Stimulated activated CD8-positive, alpha-beta memory T cell treated with anti-CD3 and anti-CD28 coated beads, Interleukin-2, amount 100 ng/mL, for 48 hours (primary cell): ENCODE measurements around the gene RFX4.
"Not testable (repeated sequence)": the region's sequence is repeated elsewhere in the genome, so short reads cannot be mapped to it uniquely, and the experiment has no call there.

Experiments
- DNase-seq, 2 donors: peaks; one replicate each; pipeline ENCODE4 v3.0.0-alpha.2; 2020; ENCODE audit warnings: low read depth in 2 of 2

The RFX4 gene

DNA sequence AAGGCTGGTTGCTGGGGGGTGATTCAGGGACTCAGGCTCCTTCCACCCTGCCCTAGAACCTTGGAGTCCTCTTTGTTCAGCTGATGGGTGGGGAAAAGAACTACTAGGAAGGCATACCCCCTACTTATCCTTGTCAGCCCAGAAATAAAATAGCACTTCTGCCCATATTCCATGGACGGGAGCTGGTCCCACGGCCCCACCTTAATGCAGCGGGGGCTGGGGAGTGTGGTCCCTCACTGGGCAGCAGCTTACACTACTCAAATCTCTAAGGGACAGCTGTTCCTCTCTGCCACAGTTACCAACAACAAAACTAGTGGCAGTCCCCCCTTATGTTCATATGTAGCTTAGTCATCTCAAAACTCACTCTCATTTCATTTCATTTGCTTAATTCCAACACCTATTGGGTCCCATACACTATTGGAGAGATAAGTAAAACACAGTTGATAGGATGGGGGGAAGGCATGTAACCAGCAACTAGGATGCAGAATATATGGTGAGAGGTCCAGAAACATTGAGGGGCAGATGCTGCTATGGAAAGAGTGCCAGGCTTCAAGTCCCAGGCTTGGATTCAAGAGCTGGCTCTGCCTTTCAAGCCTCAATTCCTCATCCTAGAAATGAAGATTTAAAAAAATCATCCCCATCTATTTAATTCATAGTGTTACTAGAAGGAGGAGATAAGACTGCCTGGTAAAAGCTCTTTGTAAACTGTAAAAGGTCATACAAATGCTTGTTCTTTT is 107.9 kb downstream of the RFX4 start:
- DNase-seq, result no peak

DNA sequence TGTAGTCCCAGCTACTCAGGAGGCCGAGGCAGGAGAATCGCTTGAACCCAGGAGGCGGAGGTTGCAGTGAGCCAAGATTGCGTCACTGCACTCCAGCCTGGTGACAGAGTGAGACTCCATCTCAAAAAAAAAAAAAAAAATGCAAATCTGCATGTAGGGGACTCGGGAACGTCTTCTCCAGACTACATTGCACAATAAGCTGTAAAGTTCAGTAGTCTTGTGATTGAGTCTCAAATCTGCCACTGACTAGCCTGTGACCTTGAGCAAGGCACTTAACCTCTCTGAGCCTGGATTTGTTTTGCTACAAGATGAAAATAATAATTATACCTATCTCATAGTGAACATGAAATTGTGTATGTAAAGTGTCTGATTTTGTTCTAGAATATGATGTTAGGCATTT is 109.2 kb downstream of the RFX4 start:
- not testable (repeated sequence) for DNase-seq

DNA sequence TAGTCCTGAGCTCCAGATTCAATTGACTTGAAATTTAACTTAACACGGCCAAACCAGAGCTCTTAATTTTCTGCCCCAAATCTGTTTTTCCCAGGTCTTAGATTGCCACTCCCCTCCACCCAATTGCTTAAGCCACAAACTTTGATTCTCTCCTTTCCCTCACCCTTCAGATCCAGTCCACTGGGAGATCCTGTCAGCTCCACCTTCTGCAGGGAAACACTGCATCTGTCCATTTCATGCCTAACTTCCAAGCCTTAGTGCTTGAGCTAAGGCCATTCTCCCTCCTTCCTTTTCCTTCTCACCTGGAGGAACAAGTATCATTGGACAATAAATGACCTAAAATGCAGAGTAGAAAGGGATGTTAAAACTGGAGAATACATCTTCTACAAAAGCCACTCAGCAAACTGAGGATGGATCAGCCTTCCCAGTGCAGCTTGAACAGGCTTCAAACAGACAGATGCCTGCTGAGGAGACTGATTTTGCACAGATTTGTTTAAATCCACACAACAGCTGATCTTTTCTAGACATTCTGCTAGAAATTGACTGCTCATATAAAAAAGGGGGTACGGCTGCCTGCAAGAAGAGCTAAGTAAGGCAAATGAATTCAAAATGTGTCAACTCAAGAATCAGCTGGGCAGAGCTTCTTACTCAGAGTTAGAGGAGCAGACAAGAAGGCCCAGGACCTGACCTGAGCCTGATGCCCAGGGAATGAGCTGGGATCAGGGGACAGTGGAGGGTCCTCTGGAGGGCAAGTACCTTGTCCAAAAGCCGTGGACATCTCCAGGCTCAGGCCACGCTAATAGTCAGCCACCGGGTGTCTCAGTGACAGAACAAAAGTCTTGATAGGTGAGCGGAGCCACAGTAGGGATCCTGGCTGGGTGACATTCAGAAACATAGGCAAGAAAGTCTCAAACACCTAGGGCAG is 110.4 kb downstream of the RFX4 start:
- DNase-seq, result no peak

DNA sequence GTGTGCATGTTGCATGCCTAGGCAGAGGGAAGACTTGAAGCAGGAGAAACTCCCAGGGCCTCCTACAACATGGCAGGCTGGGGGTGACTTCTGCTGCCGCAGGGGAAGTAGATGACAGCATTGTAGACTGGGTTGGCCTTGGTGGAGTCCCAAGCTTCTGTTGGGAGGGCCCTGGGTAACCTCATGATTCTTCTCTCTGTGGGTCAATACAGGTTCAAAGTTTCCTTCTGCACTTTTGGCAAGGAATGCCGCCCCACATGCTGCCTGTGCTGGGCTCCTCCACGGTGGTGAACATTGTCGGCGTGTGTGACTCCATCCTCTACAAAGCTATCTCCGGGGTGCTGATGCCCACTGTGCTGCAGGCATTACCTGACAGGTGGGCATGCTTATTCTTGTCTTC is 113.3 kb downstream of the RFX4 start:
- DNase-seq, result no peak

DNA sequence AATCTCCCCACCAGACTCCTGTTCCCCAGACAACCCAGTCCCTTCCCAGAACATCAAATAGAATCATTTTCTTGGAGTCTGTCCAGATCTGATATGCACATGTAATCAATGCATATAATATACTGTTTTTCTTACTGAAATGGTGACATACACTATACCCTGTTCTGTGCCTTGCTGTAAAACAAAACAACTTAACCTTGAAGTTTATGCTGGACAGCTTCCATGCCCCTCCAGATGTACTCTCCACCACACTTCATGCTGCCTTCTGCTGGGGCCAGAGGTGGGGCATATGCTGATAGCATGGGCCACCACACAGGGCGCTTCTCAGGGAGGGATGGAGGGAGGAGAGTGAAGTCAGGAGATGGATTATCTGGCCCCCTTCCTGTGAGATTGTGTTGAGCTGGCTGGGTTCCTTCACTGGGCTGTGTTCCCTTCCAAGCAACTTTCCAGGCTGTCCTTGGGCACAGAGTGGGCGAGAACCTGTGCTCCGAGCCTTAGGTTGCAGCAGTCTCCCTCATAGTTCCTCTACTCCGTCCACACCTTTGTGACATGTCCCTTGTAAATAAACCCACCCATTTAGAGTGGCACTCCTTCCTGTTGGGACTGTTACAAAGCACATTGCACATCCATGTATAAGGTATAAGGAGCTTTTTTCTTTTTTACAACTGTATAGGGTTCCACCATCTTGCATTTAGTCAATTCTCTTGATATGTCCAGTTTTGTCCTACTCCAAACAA is 114.0 kb downstream of the RFX4 start:
- no peak for DNase-seq

DNA sequence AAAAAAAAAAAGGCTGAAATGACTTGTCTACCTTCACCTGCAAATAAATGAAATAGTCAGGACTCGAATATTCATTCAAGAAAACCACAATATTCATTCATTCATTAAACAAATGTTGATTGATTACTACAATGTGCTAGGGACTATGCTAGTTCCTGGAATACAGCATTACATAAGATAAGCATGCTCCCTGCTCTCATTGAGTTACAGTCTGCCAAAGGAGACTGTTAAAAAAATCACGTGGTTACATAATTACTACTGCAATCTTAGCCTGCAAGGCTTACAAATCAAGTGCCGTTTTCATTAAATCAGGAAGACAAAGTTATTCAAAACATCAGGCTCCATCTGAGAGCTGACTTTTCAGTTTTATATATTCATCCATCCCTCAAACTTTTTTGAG is 121.3 kb downstream of the RFX4 start:
- DNase-seq, result no peak

DNA sequence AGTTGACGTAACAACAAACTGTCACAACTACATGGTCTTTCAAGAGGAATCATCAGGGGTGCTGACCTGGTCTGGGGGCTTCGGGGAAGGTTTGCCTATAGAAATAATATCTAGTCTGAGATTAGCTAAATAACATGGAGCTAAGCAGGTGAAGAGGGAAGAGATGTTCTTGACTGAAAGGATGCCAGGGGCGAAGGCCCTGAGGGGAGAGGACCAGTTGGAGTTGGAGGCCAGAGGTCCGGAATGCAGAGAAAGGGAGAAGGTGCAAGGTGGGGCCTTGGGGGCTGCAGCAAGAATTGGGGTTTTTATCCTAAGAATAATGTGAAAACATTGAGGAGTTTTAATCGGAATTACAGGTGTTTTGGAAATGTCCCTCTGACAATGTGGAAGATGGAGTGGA is 123.2 kb downstream of the RFX4 start:
- DNase-seq, result no peak

DNA sequence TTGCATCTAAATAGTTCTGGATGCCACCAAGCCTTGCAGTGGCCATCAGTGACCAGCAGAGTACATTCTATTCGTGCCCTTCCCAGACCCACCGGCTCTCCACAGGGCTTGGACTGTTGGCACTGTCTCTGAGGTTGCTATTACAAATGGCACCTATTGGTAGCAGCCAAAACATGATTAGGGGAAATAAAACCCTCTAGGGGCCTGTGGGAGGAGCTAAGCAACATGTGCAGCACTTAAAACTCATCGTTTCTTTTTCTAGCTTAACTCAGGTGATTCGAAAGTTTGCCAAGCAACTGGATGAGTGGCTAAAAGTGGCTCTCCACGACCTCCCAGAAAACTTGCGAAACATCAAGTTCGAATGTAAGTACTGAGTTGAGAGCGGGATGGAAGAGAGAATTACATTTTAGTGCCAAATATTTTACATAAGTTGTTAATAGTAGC is 126.3 kb downstream of the RFX4 start:
- DNase-seq, result no peak

DNA sequence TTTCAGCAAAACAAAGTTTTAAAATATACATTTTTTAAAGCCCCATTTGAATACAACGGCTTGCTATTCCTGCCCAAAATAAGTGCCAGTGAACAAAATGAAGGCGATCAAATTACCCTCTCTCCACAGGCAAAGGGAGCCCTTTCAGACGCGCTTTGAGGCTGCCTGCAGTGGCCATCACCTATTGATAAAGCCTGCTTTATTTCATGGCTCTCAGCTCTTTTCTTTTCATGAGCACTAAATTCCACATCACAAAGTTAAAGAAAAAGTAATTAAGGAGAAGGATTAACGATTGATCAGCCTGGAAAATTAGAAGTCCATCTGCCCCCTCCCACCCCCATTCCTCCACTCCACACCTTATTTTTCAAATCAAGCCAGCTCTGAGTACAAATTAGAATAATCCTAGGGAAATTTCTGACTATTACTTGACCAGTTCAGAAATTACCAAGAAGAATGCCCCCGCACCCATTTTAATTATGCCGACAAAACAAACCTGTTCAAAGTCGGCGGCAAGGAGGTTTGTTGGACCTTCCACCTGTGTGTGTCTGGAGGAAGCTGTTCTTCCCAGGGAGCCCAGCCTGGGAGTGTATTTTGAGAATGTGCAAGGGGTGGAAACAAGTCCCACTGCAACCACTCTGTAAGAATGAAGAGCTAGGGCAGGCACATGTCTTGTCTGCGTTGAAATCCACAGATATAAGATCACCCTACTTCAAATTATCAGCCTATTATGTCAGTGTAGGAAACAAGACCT is 127.5 kb downstream of the RFX4 start:
- DNase-seq, result no peak

DNA sequence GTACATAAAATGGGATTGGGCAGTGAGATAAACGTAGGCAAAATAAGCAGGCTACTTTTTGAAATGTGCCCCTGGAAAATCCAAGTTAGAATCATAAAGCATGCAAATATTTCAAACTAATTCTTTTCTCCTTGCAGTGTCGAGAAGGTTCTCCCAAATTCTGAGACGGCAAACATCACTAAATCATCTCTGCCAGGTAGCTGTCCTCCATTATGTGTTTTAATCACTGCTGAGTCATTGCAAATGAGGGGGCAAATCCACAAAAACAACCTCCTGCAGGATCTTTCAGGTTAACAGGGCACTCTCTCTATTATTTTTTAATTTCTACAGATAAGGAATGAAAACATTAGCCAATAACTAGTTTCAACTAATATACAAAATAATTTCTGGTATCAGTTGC is 128.5 kb downstream of the RFX4 start:
- DNase-seq, result no peak

DNA sequence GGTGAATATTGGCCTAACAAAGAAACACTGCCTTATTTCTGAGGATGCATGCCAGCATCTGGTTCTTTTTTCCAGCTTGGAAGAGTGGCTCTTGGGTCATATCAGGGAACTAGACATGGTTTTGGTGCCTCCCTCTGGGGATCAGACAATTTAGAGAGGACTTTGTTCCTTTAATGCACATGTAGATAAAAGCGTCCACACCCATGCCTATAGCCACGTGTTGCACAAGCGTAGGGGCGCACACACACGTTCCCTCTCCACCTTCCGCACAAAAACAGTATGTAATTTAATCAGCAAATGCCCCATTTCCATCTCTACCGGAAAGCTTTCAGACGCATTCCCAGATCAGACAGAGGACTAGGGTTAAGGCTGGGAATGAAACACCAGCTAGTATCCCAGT is 130.0 kb downstream of the RFX4 start:
- DNase-seq, result no peak

DNA sequence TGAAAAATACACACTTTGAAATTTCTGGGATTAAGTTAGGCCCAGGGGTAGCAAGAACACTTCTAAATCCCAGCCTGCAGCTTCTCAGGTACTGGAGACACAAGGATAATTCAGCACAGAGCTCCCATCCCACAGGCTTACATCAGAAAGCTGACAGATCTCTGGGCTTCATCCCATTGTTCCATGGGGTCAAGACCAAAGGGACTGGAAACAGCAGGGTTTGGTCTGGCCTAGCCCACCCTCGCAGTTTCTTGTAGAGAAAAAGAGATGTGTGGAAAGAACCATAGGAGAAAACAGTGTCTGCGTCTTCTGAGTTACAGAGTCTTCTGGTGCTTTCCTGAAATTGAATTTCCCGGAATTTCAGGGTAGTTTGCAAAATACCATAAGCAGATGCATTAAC is 132.1 kb downstream of the RFX4 start:
- no peak for DNase-seq

DNA sequence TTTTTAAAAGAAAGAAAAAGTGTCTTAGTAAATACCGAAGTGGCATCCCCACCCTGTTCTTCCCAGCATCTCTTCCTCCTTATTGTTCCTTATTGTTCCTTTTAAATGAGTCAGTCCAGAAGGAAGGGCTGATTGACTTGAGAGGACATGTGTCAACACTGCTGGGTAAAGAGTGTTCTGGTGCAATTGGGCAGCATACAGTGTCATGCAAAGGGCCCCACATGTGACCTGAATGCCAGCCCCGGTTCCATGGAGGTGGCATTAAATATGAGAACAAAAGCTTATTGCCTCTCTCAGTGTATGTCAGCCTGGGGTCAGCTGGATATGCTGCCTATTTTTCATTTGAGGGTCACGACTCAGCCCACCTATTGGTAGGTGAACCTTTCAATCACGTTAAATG is 132.8 kb downstream of the RFX4 start:
- no peak for DNase-seq

DNA sequence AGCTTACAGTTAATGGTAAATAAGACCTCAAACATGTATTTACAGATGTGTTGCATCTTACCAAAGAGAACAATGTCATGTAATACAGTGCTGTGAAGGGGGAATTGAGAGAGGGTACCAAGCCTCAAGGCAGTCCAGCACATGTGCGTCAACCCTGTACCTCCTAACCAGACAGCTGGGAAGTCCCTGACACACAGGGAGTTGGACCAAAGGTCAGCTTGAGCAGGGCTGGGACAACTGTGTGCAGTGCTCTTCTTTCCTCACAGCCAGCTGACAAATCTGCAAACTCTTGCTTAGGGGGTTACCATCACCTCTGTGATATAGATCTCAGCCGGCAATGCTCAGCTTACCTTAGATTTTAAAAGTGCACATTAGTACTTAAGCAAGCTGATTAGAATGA is 134.9 kb downstream of the RFX4 start:
- DNase-seq, result no peak

DNA sequence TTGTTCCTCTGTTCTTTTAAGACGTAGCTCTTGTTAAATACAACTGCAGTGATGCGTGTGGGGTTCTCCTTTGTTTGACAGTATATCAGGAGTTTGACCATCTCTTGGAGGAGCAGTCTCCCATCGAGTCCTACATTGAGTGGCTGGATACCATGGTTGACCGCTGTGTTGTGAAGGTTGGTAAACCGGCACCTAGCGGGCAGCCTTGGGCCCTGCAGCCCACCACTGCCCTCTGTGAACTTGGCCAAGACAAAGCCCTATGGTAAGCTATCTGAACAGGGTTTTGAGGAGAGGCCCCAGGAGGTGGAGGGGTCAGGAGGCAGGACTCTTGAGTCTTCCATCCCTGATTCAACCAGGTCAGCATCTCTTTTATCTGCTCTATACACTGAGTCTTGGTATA is 137.1 kb downstream of the RFX4 start:
- no peak for DNase-seq

DNA sequence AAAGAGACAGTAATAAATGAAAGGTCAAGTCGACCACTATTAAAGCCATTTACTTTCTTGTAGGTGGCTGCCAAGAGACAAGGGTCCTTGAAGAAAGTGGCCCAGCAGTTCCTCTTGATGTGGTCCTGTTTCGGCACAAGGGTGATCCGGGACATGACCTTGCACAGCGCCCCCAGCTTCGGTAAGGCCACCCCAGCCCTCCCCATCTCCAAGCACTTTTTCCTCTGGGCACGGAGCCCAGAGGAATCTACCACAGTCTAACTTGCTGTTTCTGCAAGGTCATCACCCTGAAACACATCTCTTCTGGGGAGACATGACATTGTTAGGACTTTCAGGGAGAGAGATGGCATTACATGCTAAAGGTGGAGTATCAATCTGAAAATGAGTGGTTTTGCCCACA is 137.9 kb downstream of the RFX4 start:
- DNase-seq, result no peak

DNA sequence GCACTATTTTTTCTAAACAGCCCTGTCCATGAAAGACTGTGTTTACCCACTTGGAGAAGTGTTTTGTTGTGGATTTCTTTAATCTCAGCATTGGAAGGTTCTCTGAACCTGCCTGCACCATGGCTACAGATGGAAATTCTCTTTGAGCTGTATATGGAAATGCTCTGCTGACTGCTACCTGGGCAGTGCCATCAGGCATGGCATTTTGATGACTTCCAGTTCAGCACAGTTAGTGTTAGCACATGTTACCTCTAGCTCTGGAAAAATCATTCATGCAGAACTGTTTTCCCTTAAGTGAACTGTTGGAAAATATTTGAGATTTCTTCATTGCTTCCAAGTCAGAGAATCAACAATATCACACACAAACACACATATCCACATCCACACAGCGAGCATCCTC is 139.1 kb downstream of the RFX4 start:
- DNase-seq, result no peak

DNA sequence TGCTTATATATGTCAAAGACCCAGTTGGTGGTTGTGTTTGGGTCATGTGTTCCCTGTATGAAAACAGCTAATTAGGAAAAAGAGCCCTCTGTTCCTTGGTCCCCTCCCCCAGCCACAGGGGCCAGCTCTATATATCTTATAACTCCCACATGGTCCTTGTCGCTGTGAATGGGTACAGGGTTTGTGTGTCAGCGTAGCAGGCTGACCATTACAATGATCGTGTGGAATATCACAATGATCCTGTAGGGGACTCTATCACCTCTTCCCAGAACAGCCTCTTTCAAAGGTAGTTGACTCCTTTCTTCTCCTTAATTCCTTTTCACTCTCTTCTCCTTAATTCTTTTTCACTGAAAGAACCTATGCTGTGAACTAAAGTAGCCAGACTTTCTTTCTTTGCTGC is 140.0 kb downstream of the RFX4 start:
- no peak for DNase-seq

DNA sequence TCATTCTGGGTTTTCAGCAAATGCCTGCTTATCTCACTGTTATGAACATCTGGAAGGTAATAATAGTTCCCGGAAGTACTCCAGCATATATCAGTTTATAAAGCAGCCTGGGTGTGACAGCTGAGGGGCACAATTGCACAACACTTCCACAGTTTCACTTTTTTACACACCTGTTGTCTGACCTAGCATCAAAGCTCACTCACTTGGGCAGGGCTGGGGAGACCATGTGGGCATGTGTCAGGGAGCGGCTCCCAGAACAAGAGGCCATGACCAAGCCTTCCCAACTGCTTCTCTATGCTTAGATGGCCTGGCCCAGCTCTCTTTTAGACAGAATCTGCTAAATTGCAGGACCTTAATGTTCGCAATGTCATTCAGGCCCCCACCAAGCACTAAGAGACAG is 140.6 kb downstream of the RFX4 start:
- no peak for DNase-seq

DNA sequence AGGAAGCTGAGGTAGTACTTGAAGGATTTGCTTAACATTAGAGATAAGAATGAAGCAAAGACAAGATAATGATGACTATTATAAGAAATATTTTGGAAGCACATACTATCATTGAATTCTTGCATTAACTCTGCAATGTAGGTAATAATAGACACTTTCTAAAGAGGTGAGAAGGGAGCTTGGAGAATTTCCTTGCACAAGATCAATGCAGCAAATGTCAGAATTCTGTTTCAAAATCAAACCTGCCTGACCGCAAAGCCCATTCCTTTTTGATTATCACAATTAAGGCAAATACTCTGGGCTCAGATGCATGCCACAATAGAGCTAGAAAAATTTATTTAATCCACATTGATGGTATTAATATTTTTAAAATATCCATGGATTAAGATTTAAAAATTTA is 141.3 kb downstream of the RFX4 start:
- DNase-seq, result no peak

DNA sequence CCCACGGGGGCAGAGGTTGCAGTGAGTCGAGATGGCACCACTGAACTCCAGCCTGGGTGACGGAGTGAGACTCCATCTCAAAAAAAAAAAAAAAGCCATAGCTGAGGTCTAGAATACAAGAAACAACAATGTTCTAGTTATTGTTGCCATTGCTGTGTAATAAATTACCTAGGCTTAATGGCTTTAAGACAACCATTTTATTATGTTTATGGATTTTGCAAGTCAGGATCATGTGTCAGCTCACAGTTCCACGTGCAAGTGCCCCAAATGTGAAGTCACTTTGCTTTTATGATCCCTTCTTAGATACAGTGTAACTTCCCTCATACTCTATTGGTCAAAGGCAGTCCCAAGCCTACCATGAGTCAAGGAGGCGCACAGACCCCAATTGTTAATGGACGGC is 142.1 kb downstream of the RFX4 start:
- DNase-seq, result no peak
